HepG2 (cell line): Measurements from ENCODE around the gene VEGFA. TPM values are rescaled to one million over a fixed set of nuclear protein-coding genes. Genes with fewer than 3 reads are reported as not detected.

Experiments
- AGO1 ChIP-seq: fragments of 200-400 bp; formaldehyde crosslinking; IDR thresholded peaks from 2 replicates; pipeline ENCODE4 v1.6.1; 2017; ENCODE audit warnings: mild to moderate bottlenecking, low read depth, low read length, moderate library complexity; ENCODE audit not compliant: poor library complexity, severe bottlenecking
- ARID3A ChIP-seq: IDR thresholded peaks from 2 replicates; pipeline ENCODE4 v1.6.1; 2012; ENCODE audit warnings: low read depth, low read length, improper control_type of control experiment
- ARNTL ChIP-seq: sonication (generic); formaldehyde crosslinking; IDR thresholded peaks from 2 replicates; pipeline ENCODE4 v1.4.0; 2020; ENCODE audit warnings: mild to moderate bottlenecking, missing genetic modification reagents
- BHLHE40 ChIP-seq: IDR thresholded peaks from 2 replicates; pipeline ENCODE4 v1.6.1; 2011; ENCODE audit warnings: low read length, improper control_type of control experiment
- FOXA1 ChIP-seq, 2 experiments: fragments of 450-650 bp in 1 of 2; sonication (generic) in 1 of 2; formaldehyde crosslinking in 1 of 2; IDR thresholded peaks; 2 replicates each; pipeline versions ENCODE4 v1.4.0 to v1.6.1; 2016 to 2020; ENCODE audit warnings: missing genetic modification reagents in 1 of 2
- IRF2 ChIP-seq: IDR thresholded peaks from 2 replicates; pipeline ENCODE4 v1.6.1; 2018; ENCODE audit warnings: missing genetic modification reagents, missing compliant biosample characterization
- RBAK ChIP-seq: sonication (generic); formaldehyde crosslinking; IDR thresholded peaks from 2 replicates; pipeline ENCODE4 v1.5.1; 2020; ENCODE audit warnings: mild to moderate bottlenecking, missing genetic modification reagents
- RFXAP ChIP-seq: sonication (generic); formaldehyde crosslinking; IDR thresholded peaks from 2 replicates; pipeline ENCODE4 v1.4.0; 2020; ENCODE audit warnings: missing genetic modification reagents, borderline replicate concordance
- TCF7 ChIP-seq: sonication (generic); IDR thresholded peaks from 2 replicates; pipeline ENCODE4 v1.6.1; 2016; ENCODE audit warnings: antibody characterized with exemption, low read depth
- TOE1 ChIP-seq: sonication (generic); formaldehyde crosslinking; IDR thresholded peaks from 2 replicates; pipeline ENCODE4 v1.4.0; 2020; ENCODE audit warnings: mild to moderate bottlenecking, missing genetic modification reagents
- TRIM22 ChIP-seq: fragments of 450-650 bp; IDR thresholded peaks from 2 replicates; pipeline ENCODE4 v1.6.1; 2017
- ZBTB34 ChIP-seq: sonication (generic); formaldehyde crosslinking; IDR thresholded peaks from 2 replicates; pipeline ENCODE4 v1.8.0; 2022; ENCODE audit warnings: mild to moderate bottlenecking, missing genetic modification reagents
- ZNF121 ChIP-seq: sonication (generic); formaldehyde crosslinking; IDR thresholded peaks from 2 replicates; pipeline ENCODE4 v1.5.0; 2020; ENCODE audit warnings: mild to moderate bottlenecking, missing genetic modification reagents
- ZNF17 ChIP-seq: sonication (generic); formaldehyde crosslinking; IDR thresholded peaks from 2 replicates; pipeline ENCODE4 v1.5.0; 2020; ENCODE audit warnings: mild to moderate bottlenecking, missing genetic modification reagents
- ZNF232 ChIP-seq: sonication (generic); formaldehyde crosslinking; IDR thresholded peaks from 2 replicates; pipeline ENCODE4 v1.4.0; 2020; ENCODE audit warnings: missing genetic modification reagents, borderline replicate concordance
- ZNF383 ChIP-seq: sonication (generic); formaldehyde crosslinking; IDR thresholded peaks from 2 replicates; pipeline ENCODE4 v1.4.0; 2020; ENCODE audit warnings: missing genetic modification reagents, mild to moderate bottlenecking, borderline replicate concordance
- ZNF503 ChIP-seq: sonication (generic); formaldehyde crosslinking; IDR thresholded peaks from 2 replicates; pipeline ENCODE4 v1.4.0; 2020; ENCODE audit warnings: missing genetic modification reagents
- ZNF530 ChIP-seq: sonication (generic); formaldehyde crosslinking; IDR thresholded peaks from 2 replicates; pipeline ENCODE4 v1.5.0; 2020; ENCODE audit warnings: low read depth, mild to moderate bottlenecking, missing genetic modification reagents
- ZNF547 ChIP-seq: sonication (generic); formaldehyde crosslinking; IDR thresholded peaks from 2 replicates; pipeline ENCODE4 v1.5.1; 2020; ENCODE audit warnings: mild to moderate bottlenecking, missing genetic modification reagents
- ZNF562 ChIP-seq: sonication (generic); formaldehyde crosslinking; IDR thresholded peaks from 2 replicates; pipeline ENCODE4 v1.8.0; 2022; ENCODE audit warnings: missing genetic modification reagents, borderline replicate concordance
- ZNF605 ChIP-seq: sonication (generic); formaldehyde crosslinking; IDR thresholded peaks from 2 replicates; pipeline ENCODE4 v1.8.0; 2022; ENCODE audit warnings: mild to moderate bottlenecking, missing genetic modification reagents
- ZNF672 ChIP-seq: sonication (generic); formaldehyde crosslinking; IDR thresholded peaks from 2 replicates; pipeline ENCODE4 v1.8.1; 2022; ENCODE audit warnings: missing genetic modification reagents
- ZNF710 ChIP-seq: sonication (generic); formaldehyde crosslinking; IDR thresholded peaks from 2 replicates; pipeline ENCODE4 v1.5.0; 2020; ENCODE audit warnings: mild to moderate bottlenecking, missing genetic modification reagents, borderline replicate concordance
- ZSCAN20 ChIP-seq: sonication (generic); formaldehyde crosslinking; IDR thresholded peaks from 2 replicates; pipeline ENCODE4 v1.4.0; 2020; ENCODE audit warnings: missing genetic modification reagents, mild to moderate bottlenecking, borderline replicate concordance
- polyA plus RNA-seq, 8 experiments: library from polyadenylated mRNA; depleted of rRNA in 3 of 8; stranded (reverse) in 7 of 8; unstranded in 1 of 8; fragments of >200 nt; fragmentation: Illumina TruSeq in 4 of 8; extraction: Trizol in 4 of 8; gene quantifications; 2 replicates each; pipeline versions ENCODE4 v1.2.1 to v1.2.3, GENCODE V29; 2011 to 2016; ENCODE audit warnings: low read depth in 4 of 8, missing spikeins in 1 of 8, mixed read lengths in 1 of 8; ENCODE audit not compliant: insufficient read depth in 1 of 8
- total RNA-seq, 5 experiments: library from RNA; depleted of rRNA; stranded (reverse); fragments of >200 nt; fragmentation: Illumina TruSeq; extraction: Trizol; gene quantifications; 2 replicates each; pipeline ENCODE4 v1.2.3, GENCODE V29; 2016; ENCODE audit warnings: low read depth in 1 of 5

Gene VEGFA
- total and polyA plus RNA-seq, 2 of the 13 experiments (the other 11 are each of a cell fraction or from before 2014, with no cell fraction given) = 68.1 to 629 TPM

GRCh38 chr6:43817192-43817591 lies 47.2 kb downstream of the VEGFA start (continued):
- no peak for TF ChIP-seq ZNF562 (CRISPR knock-in tag)
- no peak for TF ChIP-seq ARID3A
- no peak for TF ChIP-seq ZNF121 (CRISPR knock-in tag)
- no peak for TF ChIP-seq ZNF232 (CRISPR knock-in tag)
- no peak for TF ChIP-seq RFXAP (CRISPR knock-in tag)
- TF ChIP-seq ZNF547 = no peak
- TF ChIP-seq ZSCAN20 (CRISPR knock-in tag) = no peak
- no peak for TF ChIP-seq AGO1
- peak; percentile 50; the same call in 1 of the 2 replicates for TF ChIP-seq ZNF710 (CRISPR knock-in tag)
- TF ChIP-seq ZBTB34 (CRISPR knock-in tag) = no peak
- no peak for TF ChIP-seq TCF7
- no peak for TF ChIP-seq TOE1 (CRISPR knock-in tag)
- TF ChIP-seq ZNF17 (CRISPR knock-in tag) = no peak
- TF ChIP-seq ZNF530 = no peak
- no peak for TF ChIP-seq TRIM22
- TF ChIP-seq BHLHE40 = peak; percentile 55; the same call in 1 of the 2 replicates
- no peak for TF ChIP-seq ARNTL (CRISPR knock-in tag)
- TF ChIP-seq FOXA1 (IDR thresholded peaks at IDR 0.05) = no peak
- TF ChIP-seq FOXA1 (CRISPR knock-in tag; IDR thresholded peaks at IDR 0.05) = peak; percentile 71
- no peak for TF ChIP-seq RBAK
- no peak for TF ChIP-seq IRF2 (CRISPR knock-in tag)
- no peak for TF ChIP-seq ZNF383
- TF ChIP-seq ZNF503 (CRISPR knock-in tag) = no peak
- no peak for TF ChIP-seq ZNF672 (CRISPR knock-in tag)
- no peak for TF ChIP-seq ZNF605 (CRISPR knock-in tag)
